WI38 (cell line): Measurements from ENCODE around the gene A3GALT2.
"Not testable (repeated sequence)": the region's sequence is repeated elsewhere in the genome, so short reads cannot be mapped to it uniquely, and the experiment has no call there.

ENCODE experiments used
- H3K4me3 ChIP-seq: 2 replicates; pipeline ENCODE4 v1.5.1; 2011; ENCODE audit warnings: low read depth, mild to moderate bottlenecking, control low read depth, low read length
- TF ChIP-seq, protein P1 (sequence below): IDR thresholded peaks from 2 replicates; pipeline ENCODE4 v1.5.1; 2012; ENCODE audit warnings: low read depth, mild to moderate bottlenecking, control low read depth, low read length

Gene A3GALT2

DNA sequence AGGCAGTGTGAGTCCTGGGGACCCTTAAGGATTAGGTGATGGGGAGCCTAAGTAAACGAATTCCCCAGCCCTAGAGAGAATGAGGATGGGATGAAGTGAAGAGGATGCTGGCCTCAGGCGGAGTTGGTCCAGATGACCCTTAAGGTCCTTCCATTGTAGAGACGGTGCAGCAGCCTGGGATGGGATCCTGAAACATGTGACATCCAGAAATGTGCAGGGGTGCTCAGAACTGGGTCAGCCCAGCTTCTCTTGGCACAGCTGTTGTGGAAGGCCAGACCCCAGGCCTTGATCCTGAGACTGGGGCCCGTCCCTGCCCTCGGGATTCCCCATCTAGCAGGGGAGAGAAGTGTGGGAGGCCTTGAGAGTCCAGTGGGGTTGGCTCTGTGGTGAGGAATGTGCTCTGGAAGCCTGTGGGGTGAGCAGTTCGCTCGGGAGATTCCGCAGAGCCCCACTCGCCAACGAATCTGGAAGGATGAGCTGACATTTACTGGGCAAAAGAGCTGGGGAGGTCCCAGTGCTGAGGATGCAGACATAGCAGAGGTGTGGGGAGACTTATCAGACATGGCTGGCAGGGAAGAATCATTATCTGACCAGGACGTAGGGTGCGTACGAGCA is 28.1 kb downstream of the A3GALT2 start:
- TF ChIP-seq, protein P1, sequence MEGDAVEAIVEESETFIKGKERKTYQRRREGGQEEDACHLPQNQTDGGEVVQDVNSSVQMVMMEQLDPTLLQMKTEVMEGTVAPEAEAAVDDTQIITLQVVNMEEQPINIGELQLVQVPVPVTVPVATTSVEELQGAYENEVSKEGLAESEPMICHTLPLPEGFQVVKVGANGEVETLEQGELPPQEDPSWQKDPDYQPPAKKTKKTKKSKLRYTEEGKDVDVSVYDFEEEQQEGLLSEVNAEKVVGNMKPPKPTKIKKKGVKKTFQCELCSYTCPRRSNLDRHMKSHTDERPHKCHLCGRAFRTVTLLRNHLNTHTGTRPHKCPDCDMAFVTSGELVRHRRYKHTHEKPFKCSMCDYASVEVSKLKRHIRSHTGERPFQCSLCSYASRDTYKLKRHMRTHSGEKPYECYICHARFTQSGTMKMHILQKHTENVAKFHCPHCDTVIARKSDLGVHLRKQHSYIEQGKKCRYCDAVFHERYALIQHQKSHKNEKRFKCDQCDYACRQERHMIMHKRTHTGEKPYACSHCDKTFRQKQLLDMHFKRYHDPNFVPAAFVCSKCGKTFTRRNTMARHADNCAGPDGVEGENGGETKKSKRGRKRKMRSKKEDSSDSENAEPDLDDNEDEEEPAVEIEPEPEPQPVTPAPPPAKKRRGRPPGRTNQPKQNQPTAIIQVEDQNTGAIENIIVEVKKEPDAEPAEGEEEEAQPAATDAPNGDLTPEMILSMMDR: no peak
- H3K4me3 ChIP-seq: no peak overlapping the region

- not testable (repeated sequence) for H3K4me3 ChIP-seq
Measured at GRCh38 chr1:33290615-33291014, 30.3 kb downstream of the A3GALT2 start.

- TF ChIP-seq, protein P1: no peak
- H3K4me3 ChIP-seq: no peak overlapping the region
Measured at GRCh38 chr1:33289858-33290154, 31.1 kb downstream of the A3GALT2 start.

- H3K4me3 ChIP-seq: no peak overlapping the region
- TF ChIP-seq, protein P1: no peak
Measured at GRCh38 chr1:33288976-33289857, 31.7 kb downstream of the A3GALT2 start.

DNA sequence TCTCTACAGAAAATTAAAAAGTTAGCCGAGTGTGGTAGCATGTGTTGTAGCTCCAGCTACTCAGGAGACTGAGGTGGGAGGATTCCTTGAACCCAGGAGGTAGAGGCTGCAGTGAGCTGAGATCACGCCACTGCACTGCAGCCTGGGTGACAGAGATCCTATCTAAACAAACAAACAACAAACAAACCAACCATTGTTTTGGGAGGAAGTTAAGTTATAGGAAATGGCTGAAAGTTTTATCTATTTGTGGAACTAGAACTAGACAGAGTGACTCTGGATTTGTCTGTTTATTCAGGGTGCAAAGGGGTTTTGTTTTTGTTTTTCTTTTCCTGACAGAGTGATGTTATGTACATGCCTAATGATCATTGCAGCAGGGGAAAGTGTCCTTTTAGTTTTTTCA is 33.6 kb downstream of the A3GALT2 start:
- TF ChIP-seq, protein P1: no peak
- H3K4me3 ChIP-seq: no peak overlapping the region

DNA sequence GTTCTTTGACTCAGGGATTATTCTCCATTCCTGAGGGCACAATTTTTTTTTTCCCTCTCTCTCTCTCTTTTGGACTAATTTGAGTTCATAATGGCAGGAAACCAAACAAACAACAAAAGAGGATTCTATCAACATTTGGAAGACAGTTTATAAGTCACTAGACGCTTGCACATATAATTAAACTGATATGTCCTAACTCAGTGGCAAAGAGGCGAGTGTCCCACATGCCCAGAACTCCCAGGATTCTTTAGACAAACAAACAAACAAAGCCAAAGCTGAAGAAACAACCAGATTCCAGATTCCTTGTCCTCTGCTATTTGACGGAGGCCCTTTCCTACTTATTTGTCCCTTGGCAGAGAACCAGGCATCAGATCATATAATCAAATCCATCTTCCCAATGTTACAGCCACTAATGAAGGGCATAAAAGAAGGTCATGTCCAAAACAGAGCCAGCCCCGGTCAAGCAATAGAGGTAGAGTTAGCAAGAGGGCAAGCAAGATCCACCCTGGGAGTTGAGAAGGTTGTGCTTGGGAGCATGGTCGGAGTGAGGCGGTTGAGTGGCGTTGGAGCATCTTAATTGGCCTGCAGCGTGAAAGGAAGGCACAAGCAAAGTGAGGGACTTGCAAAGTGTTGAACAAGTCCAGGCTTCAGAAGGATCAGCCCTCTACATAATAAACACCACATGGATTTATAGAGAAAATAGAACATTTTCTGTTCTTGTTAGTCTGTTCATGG is 34.3 kb downstream of the A3GALT2 start:
- H3K4me3 ChIP-seq: no peak overlapping the region
- TF ChIP-seq, protein P1: no peak

DNA sequence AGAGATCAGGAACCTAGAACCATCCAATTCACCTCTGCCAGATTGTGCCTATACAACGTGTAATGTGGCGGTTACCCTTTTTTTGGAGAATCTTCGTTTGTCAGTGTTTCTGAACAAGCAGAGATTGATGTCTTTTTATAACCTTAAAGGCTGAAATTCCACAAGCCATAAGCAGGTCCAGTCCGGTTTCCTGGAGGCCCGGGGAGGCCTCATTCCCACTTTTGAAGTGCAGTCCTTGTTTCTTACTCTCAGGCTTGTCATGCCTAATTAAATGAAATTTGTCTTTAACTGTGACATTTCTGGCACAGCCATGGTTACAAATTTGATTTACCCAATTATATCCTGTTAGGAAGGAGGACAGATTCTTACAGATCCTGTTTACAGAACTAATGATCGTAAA is 36.8 kb downstream of the A3GALT2 start:
- TF ChIP-seq, protein P1: no peak
- H3K4me3 ChIP-seq: no peak overlapping the region
